T-cell (primary cell): ENCODE results near the gene BBOX1. TPM values are rescaled to one million over a fixed set of nuclear protein-coding genes. Genes with fewer than 3 reads are reported as not detected.

Experiments
- ATAC-seq, 4 experiments: fragments of 200-7000 bp in 3 of 4; fragments of 150-1000 bp in 1 of 4; cut with Tn5 transposase; replicated peaks in 1 of 4; 1 replicate in 3 of 4; 2 replicates in 1 of 4; pipeline ENCODE4 v1.10.0; 2021; ENCODE audit warnings: moderate library complexity in 3 of 4, mild to moderate bottlenecking in 2 of 4, moderate number of reproducible peaks in 1 of 4
- CTCF ChIA-PET, 2 donors: fragments of 300-600 bp; sonication (Branson Sonifier 250); formaldehyde crosslinking; loops; one replicate each; lab custom pipeline; 2022; ENCODE audit warnings: antibody characterized with exemption in 2 of 2; lab: Charles Lee
- POLR2A ChIA-PET, 2 donors: fragments of 300-600 bp; sonication (Branson Sonifier 250); formaldehyde crosslinking; loops; one replicate each; lab custom pipeline; 2022; ENCODE audit warnings: antibody characterized with exemption in 2 of 2; lab: Charles Lee
- DNase-seq, 35 experiments: peaks; one replicate each; pipeline versions ENCODE4 v3.0.0 to v3.0.0-alpha.2; 2013 to 2023
- H3K27ac ChIP-seq: one replicate; pipeline ENCODE4 v1.5.1; 2013; ENCODE audit warnings: low read length
- H3K27me3 ChIP-seq, 2 experiments: replicated peaks in 1 of 2; 1 replicate in 1 of 2; 2 replicates in 1 of 2; pipeline versions ENCODE4 v1.6.1 to v1.7.0; 2013; ENCODE audit warnings: low read length in 1 of 2, mixed read lengths in 1 of 2; ENCODE audit not compliant: control insufficient read depth in 2 of 2, insufficient read depth in 2 of 2; ENCODE audit errors: extremely low read depth in 1 of 2
- H3K36me3 ChIP-seq, 2 donors: 1 replicate in 1 of 2; 2 replicates in 1 of 2; pipeline versions ENCODE4 v1.6.1 to v1.7.0; 2013; ENCODE audit warnings: low read length in 1 of 2; ENCODE audit not compliant: control insufficient read depth in 2 of 2, insufficient read depth in 1 of 2; ENCODE audit errors: extremely low read depth in 1 of 2
- H3K4me1 ChIP-seq, 2 experiments: 1 replicate in 1 of 2; 2 replicates in 1 of 2; pipeline versions ENCODE4 v1.6.1 to v1.7.0; 2013; ENCODE audit warnings: low read length in 2 of 2, mixed read lengths in 1 of 2; ENCODE audit not compliant: insufficient read depth in 2 of 2, control insufficient read depth in 1 of 2; ENCODE audit errors: extremely low read depth in 1 of 2
- H3K4me3 ChIP-seq, 2 donors: 1 replicate in 1 of 2; 2 replicates in 1 of 2; pipeline versions ENCODE4 v1.5.1 to v1.7.0; 2013; ENCODE audit warnings: mild to moderate bottlenecking in 2 of 2, low read length in 1 of 2, moderate library complexity in 1 of 2; ENCODE audit not compliant: control insufficient read depth in 1 of 2; ENCODE audit errors: extremely low read depth in 1 of 2
- H3K9me3 ChIP-seq: 2 replicates; pipeline ENCODE4 v1.7.0; 2013
- H3K27ac Mint-ChIP-seq, 2 donors: one replicate each; pipeline ENCODE4 v1.8.0; 2020 to 2021; ENCODE audit warnings: mild to moderate bottlenecking in 2 of 2, mixed read lengths in 2 of 2
- H3K27me3 Mint-ChIP-seq, 2 donors: one replicate each; pipeline ENCODE4 v1.8.0; 2021 to 2022; ENCODE audit warnings: mixed read lengths in 2 of 2
- H3K36me3 Mint-ChIP-seq: one replicate; pipeline ENCODE4 v1.8.0; 2021; ENCODE audit warnings: mixed read lengths
- H3K4me1 Mint-ChIP-seq, 3 donors: one replicate each; pipeline ENCODE4 v1.8.0; 2020 to 2022; ENCODE audit warnings: mixed read lengths in 3 of 3, mild to moderate bottlenecking in 1 of 3
- H3K4me3 Mint-ChIP-seq, 3 donors: one replicate each; pipeline ENCODE4 v1.8.0; 2020 to 2022; ENCODE audit warnings: mild to moderate bottlenecking in 3 of 3, mixed read lengths in 3 of 3, moderate library complexity in 3 of 3
- H3K9me3 Mint-ChIP-seq, 3 donors: one replicate each; pipeline ENCODE4 v1.8.0; 2020 to 2022; ENCODE audit warnings: mixed read lengths in 3 of 3
- WGBS: methylation state at CpG from one replicate; pipeline ENCODE4 v1.1.5; 2013; ENCODE audit warnings: missing lambda C conversion rate; ENCODE audit not compliant: insufficient coverage; 5-methylcytosine and 5-hydroxymethylcytosine counted together
- total RNA-seq, 35 experiments: library from RNA in 6 of 35; stranded (reverse) in 6 of 35; fragments of 120-200 nt in 1 of 35; gene quantifications; one replicate each; pipeline versions ENCODE4 v1.2.1 to v1.2.4 and lab custom pipeline; 2013 to 2026

BBOX1 gene
- total RNA-seq, 5 donors from 2014 or later (not counting 1 experiment from before 2014, with no cell fraction given) = not detected

- no peak overlapping the region for H3K4me3 ChIP-seq
- peaks cover 9 to 29% (median 17%) of the 10 kb centered on the region in 3 donors for H3K9me3 Mint-ChIP-seq
- H3K27me3 Mint-ChIP-seq = no peaks in the 10 kb centered on the region
- no peaks in the 10 kb centered on the region for H3K36me3 ChIP-seq
- ChIA-PET CTCF (no interaction called here), POLR2A (interaction anchor here in 1 of 2 donors (0.7 kb wide), 1 partner anchor 22 kb away, joined by 3 read pairs; no protein-coding TSS in a partner anchor)
- no peaks in the 10 kb centered on the region for H3K4me1 ChIP-seq
- ATAC-seq (no peak), DNase-seq (no peak)
- H3K36me3 Mint-ChIP-seq = no peaks in the 10 kb centered on the region
- no peak overlapping the region for H3K27ac ChIP-seq
- H3K4me3 Mint-ChIP-seq = no peak overlapping the region
- H3K27me3 ChIP-seq = no peaks in the 10 kb centered on the region
- no peaks in the 10 kb centered on the region for H3K4me1 Mint-ChIP-seq
- H3K9me3 ChIP-seq = no peaks in the 10 kb centered on the region
- WGBS = no CpG with 5 or more reads among the region's 1 CpG
- H3K27ac Mint-ChIP-seq = no peak overlapping the region
Measured at GRCh38 chr11:27141576-27141975, 101.0 kb downstream of the BBOX1 start.

GRCh38 chr11:27147916-27148315, 107.3 kb downstream of the BBOX1 start:
- Histone ChIP-seq H3K27me3 (peaks cover 0 to 2% of the 10 kb centered on the region in 2 experiments), H3K4me3 (no peak overlapping the region), H3K4me1 (no peaks in the 10 kb centered on the region), H3K36me3 (no peaks in the 10 kb centered on the region), H3K27ac (no peak overlapping the region), H3K9me3 (no peaks in the 10 kb centered on the region)
- POLR2A ChIA-PET = no interaction called here
- no peak overlapping the region for H3K4me3 Mint-ChIP-seq
- H3K27ac Mint-ChIP-seq = no peak overlapping the region
- WGBS = no CpG with 5 or more reads among the region's 1 CpG
- H3K36me3 Mint-ChIP-seq = no peaks in the 10 kb centered on the region
- CTCF ChIA-PET = no interaction called here
- H3K4me1 Mint-ChIP-seq = no peaks in the 10 kb centered on the region
- H3K27me3 Mint-ChIP-seq = no peaks in the 10 kb centered on the region
- H3K9me3 Mint-ChIP-seq = peaks cover 0 to 2% (median 0%) of the 10 kb centered on the region in 3 donors
- DNase-seq = no peak
- ATAC-seq = no peak

- no peak overlapping the region for H3K4me3 ChIP-seq
- Mint-ChIP-seq H3K4me3 (no peak overlapping the region), H3K4me1 (no peaks in the 10 kb centered on the region), H3K27ac (no peak overlapping the region), H3K9me3 (peaks cover 0 to 2% (median 0%) of the 10 kb centered on the region in 3 donors), H3K27me3 (no peaks in the 10 kb centered on the region), H3K36me3 (no peaks in the 10 kb centered on the region)
- H3K27ac ChIP-seq = no peak overlapping the region
- DNase-seq (no peak), ATAC-seq (no peak)
- CTCF ChIA-PET = no interaction called here
- no peaks in the 10 kb centered on the region for H3K36me3 ChIP-seq
- peaks cover 0 to 2% of the 10 kb centered on the region in 2 experiments for H3K27me3 ChIP-seq
- H3K9me3 ChIP-seq = no peaks in the 10 kb centered on the region
- POLR2A ChIA-PET = no interaction called here
- H3K4me1 ChIP-seq = no peaks in the 10 kb centered on the region
Measured at GRCh38 chr11:27148506-27148905, 107.9 kb downstream of the BBOX1 start.

GRCh38 chr11:27150098-27150497, 109.5 kb downstream of the BBOX1 start:
- Histone ChIP-seq H3K27me3 (peaks cover 0 to 2% of the 10 kb centered on the region in 2 experiments), H3K36me3 (no peaks in the 10 kb centered on the region), H3K4me3 (no peak overlapping the region), H3K4me1 (no peaks in the 10 kb centered on the region), H3K27ac (no peak overlapping the region), H3K9me3 (no peaks in the 10 kb centered on the region)
- no peaks in the 10 kb centered on the region for H3K36me3 Mint-ChIP-seq
- no peaks in the 10 kb centered on the region for H3K9me3 Mint-ChIP-seq
- DNase-seq = no peak
- WGBS = 83% methylated on average over 2 of the region's 2 CpGs
- no peaks in the 10 kb centered on the region for H3K27me3 Mint-ChIP-seq
- CTCF ChIA-PET = interaction anchor here in 1 of 2 donors (1.2 kb wide), 1 partner anchor 9 kb away, joined by 3 read pairs; no protein-coding TSS in a partner anchor
- H3K27ac Mint-ChIP-seq = no peak overlapping the region
- H3K4me1 Mint-ChIP-seq = no peaks in the 10 kb centered on the region
- ATAC-seq = no peak
- POLR2A ChIA-PET = no interaction called here
- no peak overlapping the region for H3K4me3 Mint-ChIP-seq

DNA sequence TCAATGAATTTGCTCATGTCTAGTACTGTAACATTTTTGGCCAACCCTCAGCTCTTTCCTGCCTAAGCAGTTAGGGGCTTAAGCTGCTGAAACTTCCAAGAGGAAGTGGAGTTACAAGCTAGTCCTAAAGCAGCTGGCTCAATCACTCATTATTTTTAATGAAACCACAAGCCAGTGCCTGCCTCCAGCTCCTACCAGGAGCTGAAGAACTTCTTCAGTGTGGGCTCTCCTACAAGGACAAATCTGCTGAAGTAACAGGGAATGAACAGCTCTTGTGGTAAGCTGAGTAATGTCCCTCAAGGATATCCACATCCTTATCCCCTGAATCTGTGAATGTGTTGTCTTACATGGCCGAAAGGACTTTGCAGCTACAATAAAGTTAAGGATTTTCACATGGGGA, 112.5 kb downstream of the BBOX1 start:
- Histone ChIP-seq H3K36me3 (no peaks in the 10 kb centered on the region), H3K9me3 (no peaks in the 10 kb centered on the region), H3K27me3 (peaks cover 0 to 2% of the 10 kb centered on the region in 2 experiments), H3K4me1 (no peaks in the 10 kb centered on the region), H3K4me3 (no peak overlapping the region), H3K27ac (no peak overlapping the region)
- Mint-ChIP-seq H3K9me3 (no peaks in the 10 kb centered on the region), H3K27me3 (no peaks in the 10 kb centered on the region), H3K4me3 (no peak overlapping the region), H3K27ac (no peak overlapping the region), H3K36me3 (no peaks in the 10 kb centered on the region), H3K4me1 (no peaks in the 10 kb centered on the region)
- no peak for DNase-seq
- no peak for ATAC-seq
- no CpG with 5 or more reads among the region's 1 CpG for WGBS
- ChIA-PET POLR2A (no interaction called here), CTCF (no interaction called here)

- DNase-seq (no peak), ATAC-seq (no peak)
- no peaks in the 10 kb centered on the region for H3K36me3 Mint-ChIP-seq
- no peaks in the 10 kb centered on the region for H3K4me1 Mint-ChIP-seq
- Histone ChIP-seq H3K27ac (no peak overlapping the region), H3K27me3 (no peaks in the 10 kb centered on the region), H3K9me3 (no peaks in the 10 kb centered on the region), H3K4me1 (no peaks in the 10 kb centered on the region), H3K4me3 (no peak overlapping the region), H3K36me3 (no peaks in the 10 kb centered on the region)
- 43% methylated on average over 6 of the region's 10 CpGs for WGBS
- peaks cover 0 to 22% of the 10 kb centered on the region in 2 donors for H3K27me3 Mint-ChIP-seq
- H3K27ac Mint-ChIP-seq = no peak overlapping the region
- no peak overlapping the region for H3K4me3 Mint-ChIP-seq
- no peaks in the 10 kb centered on the region for H3K9me3 Mint-ChIP-seq
- ChIA-PET POLR2A (interaction anchor here in 1 of 2 donors (0.8 kb wide), 1 partner anchor 13 kb away, joined by 3 read pairs; no protein-coding TSS in a partner anchor), CTCF (interaction anchor here (0.6 to 0.9 kb wide), 4 partner anchors 9 to 120 kb away, joined by 3 to 5 read pairs (median 3); no protein-coding TSS in a partner anchor)
Measured at GRCh38 chr11:27158456-27159334, 118.1 kb downstream of the BBOX1 start.
